HepG2 (cell line): ENCODE data around the gene HPCAL1. TPM values are rescaled to one million over a fixed set of nuclear protein-coding genes. Genes with fewer than 3 reads are reported as not detected.

Source experiments
- ARID5B ChIP-seq: IDR thresholded peaks from 2 replicates; pipeline ENCODE4 v1.4.0; 2020; ENCODE audit warnings: mild to moderate bottlenecking, missing genetic modification reagents
- DNMT3B ChIP-seq: conservative IDR thresholded peaks from 2 replicates; pipeline ENCODE4 v1.6.1; 2016; ENCODE audit warnings: missing biosample characterization, control low read depth
- DR1 ChIP-seq: sonication (generic); formaldehyde crosslinking; IDR thresholded peaks from 2 replicates; pipeline ENCODE4 v1.8.0; 2021; ENCODE audit warnings: mild to moderate bottlenecking, missing genetic modification reagents, inconsistent platforms
- MXD4 ChIP-seq: IDR thresholded peaks from 2 replicates; pipeline ENCODE4 v1.6.1; 2016; ENCODE audit warnings: mild to moderate bottlenecking, missing biosample characterization, missing genetic modification reagents
- RBM22 ChIP-seq: fragments of 200-400 bp; formaldehyde crosslinking; optimal IDR thresholded peaks from 2 replicates; pipeline ENCODE3; 2017; ENCODE audit warnings: mild to moderate bottlenecking, low read length, moderate library complexity
- SP140L ChIP-seq: sonication (generic); formaldehyde crosslinking; IDR thresholded peaks from 2 replicates; pipeline ENCODE4 v1.4.0; 2020; ENCODE audit warnings: missing genetic modification reagents, borderline replicate concordance
- STAT6 ChIP-seq: sonication (generic); formaldehyde crosslinking; IDR thresholded peaks from 2 replicates; pipeline ENCODE4 v1.4.0; 2020; ENCODE audit warnings: missing genetic modification reagents, mild to moderate bottlenecking, borderline replicate concordance
- ZNF432 ChIP-seq: sonication (generic); formaldehyde crosslinking; IDR thresholded peaks from 2 replicates; pipeline ENCODE4 v1.5.0; 2020; ENCODE audit warnings: missing genetic modification reagents, mild to moderate bottlenecking, borderline replicate concordance
- ZNF773 ChIP-seq: sonication (generic); formaldehyde crosslinking; IDR thresholded peaks from 2 replicates; pipeline ENCODE4 v1.4.0; 2020; ENCODE audit warnings: missing genetic modification reagents, borderline replicate concordance
- ZSCAN22 ChIP-seq: sonication (generic); formaldehyde crosslinking; IDR thresholded peaks from 2 replicates; pipeline ENCODE4 v1.4.0; 2020; ENCODE audit warnings: mild to moderate bottlenecking, missing genetic modification reagents
- polyA plus RNA-seq, 8 experiments: library from polyadenylated mRNA; depleted of rRNA in 3 of 8; stranded (reverse) in 7 of 8; unstranded in 1 of 8; fragments of >200 nt; fragmentation: Illumina TruSeq in 4 of 8; extraction: Trizol in 4 of 8; gene quantifications; 2 replicates each; pipeline versions ENCODE4 v1.2.1 to v1.2.3, GENCODE V29; 2011 to 2016; ENCODE audit warnings: low read depth in 4 of 8, missing spikeins in 1 of 8, mixed read lengths in 1 of 8; ENCODE audit not compliant: insufficient read depth in 1 of 8
- total RNA-seq, 5 experiments: library from RNA; depleted of rRNA; stranded (reverse); fragments of >200 nt; fragmentation: Illumina TruSeq; extraction: Trizol; gene quantifications; 2 replicates each; pipeline ENCODE4 v1.2.3, GENCODE V29; 2016; ENCODE audit warnings: low read depth in 1 of 5
- TF ChIP-seq, protein P1 (sequence below): sonication (generic); formaldehyde crosslinking; IDR thresholded peaks from 2 replicates; pipeline ENCODE4 v1.8.0; 2022; ENCODE audit warnings: mild to moderate bottlenecking, missing genetic modification reagents; ENCODE audit not compliant: insufficient replicate concordance
- TF ChIP-seq, protein P2 (sequence below): sonication (generic); formaldehyde crosslinking; IDR thresholded peaks from 2 replicates; pipeline ENCODE4 v1.8.0; 2022; ENCODE audit warnings: missing genetic modification reagents, mild to moderate bottlenecking, inconsistent platforms, borderline replicate concordance
- TF ChIP-seq, protein P3 (sequence below): sonication (generic); formaldehyde crosslinking; IDR thresholded peaks from 2 replicates; pipeline ENCODE4 v1.4.0; 2020; ENCODE audit warnings: missing genetic modification reagents, borderline replicate concordance

Gene HPCAL1
- total and polyA plus RNA-seq, 2 of the 13 experiments (the other 11 are each of a cell fraction or from before 2014, with no cell fraction given), result 29.5 to 29.9 TPM

- TF ChIP-seq MXD4 (CRISPR knock-in tag) (peak; percentile 100), ARID5B (CRISPR knock-in tag) (peak; percentile 82), STAT6 (peak; percentile 88; the same call in 1 of the 2 replicates), ZNF773 (CRISPR knock-in tag) (peak; percentile 99), ZSCAN22 (CRISPR knock-in tag) (peak; percentile 78; the same call in 1 of the 2 replicates), SP140L (no peak; the same call in 1 of the 2 replicates), DR1 (CRISPR knock-in tag) (peak; percentile 62), RBM22 (no peak), ZNF432 (0 out of 2 replicates have a peak, but pooled peaks have one; percentile 81), DNMT3B (CRISPR knock-in tag) (0 out of 2 replicates have a peak, but pooled peaks have one; percentile 30)
- TF ChIP-seq, protein P1, sequence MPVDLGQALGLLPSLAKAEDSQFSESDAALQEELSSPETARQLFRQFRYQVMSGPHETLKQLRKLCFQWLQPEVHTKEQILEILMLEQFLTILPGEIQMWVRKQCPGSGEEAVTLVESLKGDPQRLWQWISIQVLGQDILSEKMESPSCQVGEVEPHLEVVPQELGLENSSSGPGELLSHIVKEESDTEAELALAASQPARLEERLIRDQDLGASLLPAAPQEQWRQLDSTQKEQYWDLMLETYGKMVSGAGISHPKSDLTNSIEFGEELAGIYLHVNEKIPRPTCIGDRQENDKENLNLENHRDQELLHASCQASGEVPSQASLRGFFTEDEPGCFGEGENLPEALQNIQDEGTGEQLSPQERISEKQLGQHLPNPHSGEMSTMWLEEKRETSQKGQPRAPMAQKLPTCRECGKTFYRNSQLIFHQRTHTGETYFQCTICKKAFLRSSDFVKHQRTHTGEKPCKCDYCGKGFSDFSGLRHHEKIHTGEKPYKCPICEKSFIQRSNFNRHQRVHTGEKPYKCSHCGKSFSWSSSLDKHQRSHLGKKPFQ (CRISPR knock-in tag), result peak; percentile 94
- TF ChIP-seq, protein P2, sequence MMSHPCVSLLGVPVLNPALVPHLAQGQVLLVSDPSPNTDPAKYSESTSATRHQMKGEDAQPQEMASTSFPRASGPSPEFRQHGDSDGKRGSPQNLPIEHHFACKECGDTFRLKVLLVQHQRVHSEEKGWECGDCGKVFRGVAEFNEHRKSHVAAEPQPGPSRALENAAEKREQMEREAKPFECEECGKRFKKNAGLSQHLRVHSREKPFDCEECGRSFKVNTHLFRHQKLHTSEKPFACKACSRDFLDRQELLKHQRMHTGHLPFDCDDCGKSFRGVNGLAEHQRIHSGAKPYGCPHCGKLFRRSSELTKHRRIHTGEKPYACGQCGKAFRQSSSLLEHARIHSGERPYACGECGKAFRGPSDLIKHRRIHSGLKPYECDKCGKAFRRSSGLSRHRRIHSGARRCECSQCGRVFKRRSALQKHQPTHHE, result peak; percentile 99
- TF ChIP-seq, protein P3, sequence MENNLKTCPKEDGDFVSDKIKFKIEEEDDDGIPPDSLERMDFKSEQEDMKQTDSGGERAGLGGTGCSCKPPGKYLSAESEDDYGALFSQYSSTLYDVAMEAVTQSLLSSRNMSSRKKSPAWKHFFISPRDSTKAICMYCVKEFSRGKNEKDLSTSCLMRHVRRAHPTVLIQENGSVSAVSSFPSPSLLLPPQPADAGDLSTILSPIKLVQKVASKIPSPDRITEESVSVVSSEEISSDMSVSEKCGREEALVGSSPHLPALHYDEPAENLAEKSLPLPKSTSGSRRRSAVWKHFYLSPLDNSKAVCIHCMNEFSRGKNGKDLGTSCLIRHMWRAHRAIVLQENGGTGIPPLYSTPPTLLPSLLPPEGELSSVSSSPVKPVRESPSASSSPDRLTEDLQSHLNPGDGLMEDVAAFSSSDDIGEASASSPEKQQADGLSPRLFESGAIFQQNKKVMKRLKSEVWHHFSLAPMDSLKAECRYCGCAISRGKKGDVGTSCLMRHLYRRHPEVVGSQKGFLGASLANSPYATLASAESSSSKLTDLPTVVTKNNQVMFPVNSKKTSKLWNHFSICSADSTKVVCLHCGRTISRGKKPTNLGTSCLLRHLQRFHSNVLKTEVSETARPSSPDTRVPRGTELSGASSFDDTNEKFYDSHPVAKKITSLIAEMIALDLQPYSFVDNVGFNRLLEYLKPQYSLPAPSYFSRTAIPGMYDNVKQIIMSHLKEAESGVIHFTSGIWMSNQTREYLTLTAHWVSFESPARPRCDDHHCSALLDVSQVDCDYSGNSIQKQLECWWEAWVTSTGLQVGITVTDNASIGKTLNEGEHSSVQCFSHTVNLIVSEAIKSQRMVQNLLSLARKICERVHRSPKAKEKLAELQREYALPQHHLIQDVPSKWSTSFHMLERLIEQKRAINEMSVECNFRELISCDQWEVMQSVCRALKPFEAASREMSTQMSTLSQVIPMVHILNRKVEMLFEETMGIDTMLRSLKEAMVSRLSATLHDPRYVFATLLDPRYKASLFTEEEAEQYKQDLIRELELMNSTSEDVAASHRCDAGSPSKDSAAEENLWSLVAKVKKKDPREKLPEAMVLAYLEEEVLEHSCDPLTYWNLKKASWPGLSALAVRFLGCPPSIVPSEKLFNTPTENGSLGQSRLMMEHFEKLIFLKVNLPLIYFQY (CRISPR knock-in tag), result peak; percentile 95
Measured at GRCh38 chr2:10448576-10449485, 146.1 kb downstream of the HPCAL1 start (continued).
